Measurements from ENCODE around the gene C17orf100. TPM values are rescaled to one million over a fixed set of nuclear protein-coding genes. Genes with fewer than 3 reads are reported as not detected.

Gene C17orf100
- total RNA-seq, 1 donor from 2014 or later: 3.8 TPM

DNA sequence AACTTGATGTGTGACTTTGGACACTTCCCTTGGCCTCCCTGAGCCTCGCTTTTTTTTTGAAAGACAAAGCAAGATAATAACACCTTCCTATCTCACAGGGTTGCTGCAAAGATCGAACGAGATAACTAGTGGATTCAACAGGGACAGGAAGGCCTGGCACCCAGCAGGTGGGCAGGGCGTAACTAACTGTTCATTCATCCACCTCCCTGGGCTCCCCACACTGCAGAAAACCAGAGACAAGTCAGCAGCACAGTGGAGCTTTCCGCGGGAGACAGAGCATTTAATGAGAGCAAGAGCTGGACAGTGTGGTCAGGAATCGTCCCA, 32.9 kb downstream of the C17orf100 start:
- Mint-ChIP-seq H3K36me3 (ENCODE audit: low read depth, unreplicated experiment) (no peaks in the 10 kb centered on the region), H3K27ac (ENCODE audit: unreplicated experiment) (no peak overlapping the region), H3K27me3 (ENCODE audit: unreplicated experiment) (peaks cover 1% of the 10 kb centered on the region), H3K4me3 (ENCODE audit: unreplicated experiment) (no peak overlapping the region), H3K9me3 (ENCODE audit: unreplicated experiment) (no peaks in the 10 kb centered on the region), H3K4me1 (ENCODE audit: unreplicated experiment) (peaks cover 5% of the 10 kb centered on the region)
- TF ChIP-seq, protein P1, sequence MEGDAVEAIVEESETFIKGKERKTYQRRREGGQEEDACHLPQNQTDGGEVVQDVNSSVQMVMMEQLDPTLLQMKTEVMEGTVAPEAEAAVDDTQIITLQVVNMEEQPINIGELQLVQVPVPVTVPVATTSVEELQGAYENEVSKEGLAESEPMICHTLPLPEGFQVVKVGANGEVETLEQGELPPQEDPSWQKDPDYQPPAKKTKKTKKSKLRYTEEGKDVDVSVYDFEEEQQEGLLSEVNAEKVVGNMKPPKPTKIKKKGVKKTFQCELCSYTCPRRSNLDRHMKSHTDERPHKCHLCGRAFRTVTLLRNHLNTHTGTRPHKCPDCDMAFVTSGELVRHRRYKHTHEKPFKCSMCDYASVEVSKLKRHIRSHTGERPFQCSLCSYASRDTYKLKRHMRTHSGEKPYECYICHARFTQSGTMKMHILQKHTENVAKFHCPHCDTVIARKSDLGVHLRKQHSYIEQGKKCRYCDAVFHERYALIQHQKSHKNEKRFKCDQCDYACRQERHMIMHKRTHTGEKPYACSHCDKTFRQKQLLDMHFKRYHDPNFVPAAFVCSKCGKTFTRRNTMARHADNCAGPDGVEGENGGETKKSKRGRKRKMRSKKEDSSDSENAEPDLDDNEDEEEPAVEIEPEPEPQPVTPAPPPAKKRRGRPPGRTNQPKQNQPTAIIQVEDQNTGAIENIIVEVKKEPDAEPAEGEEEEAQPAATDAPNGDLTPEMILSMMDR (IDR thresholded peaks at IDR 0.05; ENCODE audit: unreplicated experiment): no peak
- DNase-seq (ENCODE audit: low spot score): no peak

DNA sequence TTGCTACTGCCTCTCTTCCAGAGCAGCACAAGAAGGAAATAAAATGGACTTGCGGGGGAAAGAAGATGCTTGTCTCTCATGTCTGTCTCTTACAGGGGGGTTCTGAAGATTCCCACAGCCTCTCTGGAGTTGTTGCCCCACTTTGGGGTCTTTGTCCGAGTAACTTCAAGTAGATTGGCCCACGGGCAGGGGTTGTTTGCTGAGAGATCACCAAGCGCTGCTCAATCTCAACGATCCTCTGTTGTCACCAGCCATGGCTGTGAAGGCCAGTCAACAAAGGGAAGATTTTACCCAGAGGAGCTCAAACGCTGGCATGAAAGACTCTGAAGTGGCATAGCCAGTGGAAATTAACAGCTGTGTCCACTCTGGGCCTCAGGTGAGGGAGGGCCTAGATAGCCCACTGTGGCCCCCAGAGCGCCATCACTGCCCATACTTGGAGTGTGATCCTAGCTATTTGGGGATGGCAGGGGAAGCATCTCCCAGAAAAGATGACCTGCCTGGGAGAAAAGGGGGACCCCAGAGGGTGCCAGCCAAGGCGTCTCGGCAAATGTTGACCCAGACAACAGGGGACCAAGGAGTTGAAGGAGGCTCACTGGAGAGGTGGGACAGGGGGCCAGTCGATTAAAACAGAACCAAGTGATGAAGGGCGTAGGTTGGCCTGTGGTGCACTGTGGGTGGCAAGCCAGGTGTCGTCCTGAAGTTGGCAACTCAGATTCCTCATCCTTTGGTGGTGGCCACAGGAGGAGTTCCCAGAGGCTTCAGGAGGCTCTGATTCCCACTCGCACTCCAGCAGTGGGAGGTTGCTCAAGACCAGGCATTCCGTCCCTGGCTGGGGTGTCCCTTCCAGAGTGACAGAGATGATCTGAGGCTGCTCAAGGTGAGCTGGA, 33.6 kb downstream of the C17orf100 start:
- no peak overlapping the region for H3K27ac Mint-ChIP-seq (ENCODE audit: unreplicated experiment)
- peaks cover 5% of the 10 kb centered on the region for H3K4me1 Mint-ChIP-seq (ENCODE audit: unreplicated experiment)
- TF ChIP-seq, protein P1 (IDR thresholded peaks at IDR 0.05; ENCODE audit: unreplicated experiment): no peak
- H3K36me3 Mint-ChIP-seq (ENCODE audit: low read depth, unreplicated experiment): no peaks in the 10 kb centered on the region
- no peak for DNase-seq (ENCODE audit: low spot score)
- no peaks in the 10 kb centered on the region for H3K9me3 Mint-ChIP-seq (ENCODE audit: unreplicated experiment)
- H3K4me3 Mint-ChIP-seq (ENCODE audit: unreplicated experiment): no peak overlapping the region
- H3K27me3 Mint-ChIP-seq (ENCODE audit: unreplicated experiment): peaks cover 3% of the 10 kb centered on the region

DNA sequence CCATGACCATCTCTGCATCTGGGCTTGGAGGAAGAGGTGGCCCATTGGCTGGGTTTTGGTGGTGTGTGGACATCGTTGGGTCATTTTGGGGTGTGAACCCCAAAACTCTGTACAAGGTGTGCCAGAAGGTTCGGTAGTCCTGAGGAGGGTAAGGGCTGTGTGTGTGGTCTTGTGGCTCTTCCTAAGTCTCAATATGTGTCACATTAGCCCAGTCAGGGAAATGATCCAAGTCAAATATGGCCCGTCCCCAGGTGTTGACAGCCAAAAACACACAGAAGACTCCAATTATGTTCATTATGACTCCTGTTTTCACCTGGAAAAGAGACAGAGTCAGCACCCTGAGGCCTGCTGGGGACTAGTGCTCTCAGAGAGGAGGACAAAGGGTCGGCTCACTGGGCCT, 34.5 kb downstream of the C17orf100 start:
- DNase-seq (ENCODE audit: low spot score): no peak
- Mint-ChIP-seq H3K4me1 (ENCODE audit: unreplicated experiment) (peaks cover 5% of the 10 kb centered on the region), H3K27me3 (ENCODE audit: unreplicated experiment) (peaks cover 5% of the 10 kb centered on the region), H3K27ac (ENCODE audit: unreplicated experiment) (no peak overlapping the region), H3K4me3 (ENCODE audit: unreplicated experiment) (no peak overlapping the region), H3K9me3 (ENCODE audit: unreplicated experiment) (no peaks in the 10 kb centered on the region), H3K36me3 (ENCODE audit: low read depth, unreplicated experiment) (no peaks in the 10 kb centered on the region)
- TF ChIP-seq, protein P1 (IDR thresholded peaks at IDR 0.05; ENCODE audit: unreplicated experiment): no peak

DNA sequence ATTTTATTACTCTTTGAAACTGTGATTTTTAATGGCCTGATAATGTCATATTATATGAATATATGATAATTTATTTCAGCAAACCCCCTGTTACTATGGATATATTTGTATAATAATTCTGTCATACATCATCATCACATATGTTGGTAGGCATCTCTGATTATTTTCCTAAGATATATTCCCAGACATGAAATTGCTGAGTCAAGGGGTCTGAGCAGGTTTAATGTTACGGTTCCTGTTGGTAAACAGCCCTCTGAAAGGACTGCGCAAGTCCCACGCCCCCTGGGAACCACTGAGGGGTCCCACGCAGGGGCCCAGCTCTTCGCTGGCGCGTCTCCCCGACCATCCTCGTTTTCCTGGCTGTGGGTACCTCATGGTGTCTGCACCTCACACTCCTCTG, 37.4 kb downstream of the C17orf100 start:
- Mint-ChIP-seq H3K4me3 (ENCODE audit: unreplicated experiment) (no peak overlapping the region), H3K27ac (ENCODE audit: unreplicated experiment) (no peak overlapping the region), H3K4me1 (ENCODE audit: unreplicated experiment) (peaks cover 4% of the 10 kb centered on the region), H3K27me3 (ENCODE audit: unreplicated experiment) (peaks cover 6% of the 10 kb centered on the region), H3K36me3 (ENCODE audit: low read depth, unreplicated experiment) (no peaks in the 10 kb centered on the region), H3K9me3 (ENCODE audit: unreplicated experiment) (no peaks in the 10 kb centered on the region)
- no peak for DNase-seq (ENCODE audit: low spot score)
- TF ChIP-seq, protein P1 (IDR thresholded peaks at IDR 0.05; ENCODE audit: unreplicated experiment): no peak

DNA sequence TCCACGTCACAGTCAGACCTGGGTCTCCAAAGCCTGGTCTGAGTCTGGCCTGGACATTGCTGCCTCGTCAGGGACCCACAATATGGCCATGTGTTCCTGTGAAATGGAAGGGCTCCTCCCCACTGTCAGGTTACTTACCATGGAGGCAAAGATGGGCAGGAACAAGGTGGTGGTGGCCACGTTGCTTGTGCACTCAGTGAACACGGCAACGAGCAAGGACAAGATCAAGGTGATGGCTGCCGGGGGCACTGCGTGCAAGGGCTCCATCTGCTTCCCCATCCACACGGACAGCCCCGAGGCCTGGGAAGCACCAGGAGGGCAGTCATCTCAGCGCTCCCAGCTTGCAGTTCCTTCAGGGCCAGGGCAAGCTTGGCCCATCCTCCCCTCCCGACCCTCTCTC, 39.1 kb downstream of the C17orf100 start:
- DNase-seq (ENCODE audit: low spot score): no peak
- TF ChIP-seq, protein P1 (IDR thresholded peaks at IDR 0.05; ENCODE audit: unreplicated experiment): no peak
- H3K27ac Mint-ChIP-seq (ENCODE audit: unreplicated experiment): no peak overlapping the region
- no peaks in the 10 kb centered on the region for H3K9me3 Mint-ChIP-seq (ENCODE audit: unreplicated experiment)
- no peak overlapping the region for H3K4me3 Mint-ChIP-seq (ENCODE audit: unreplicated experiment)
- no peaks in the 10 kb centered on the region for H3K36me3 Mint-ChIP-seq (ENCODE audit: low read depth, unreplicated experiment)
- no peaks in the 10 kb centered on the region for H3K4me1 Mint-ChIP-seq (ENCODE audit: unreplicated experiment)
- H3K27me3 Mint-ChIP-seq (ENCODE audit: unreplicated experiment): peaks cover 7% of the 10 kb centered on the region

All from endothelial cell (in vitro differentiated cells).